GM12891 (cell line): ENCODE measurements around the gene LINGO4.

Source experiments
- POLR2A ChIP-seq: IDR thresholded peaks from 2 replicates; pipeline ENCODE4 v1.6.1; 2011; ENCODE audit warnings: low read depth, low read length, control low read depth
- POLR2AphosphoS5 ChIP-seq: IDR thresholded peaks from 2 replicates; pipeline ENCODE4 v1.6.1; 2011; ENCODE audit warnings: low read depth, low read length, control low read depth
- POU2F2 ChIP-seq: IDR thresholded peaks from 2 replicates; pipeline ENCODE4 v1.6.1; 2011; ENCODE audit warnings: low read depth, mild to moderate bottlenecking, control low read depth, low read length, moderate library complexity
- SPI1 ChIP-seq: IDR thresholded peaks from 2 replicates; pipeline ENCODE4 v1.6.1; 2011; ENCODE audit warnings: low read depth, low read length, control low read depth
- TAF1 ChIP-seq: IDR thresholded peaks from 2 replicates; pipeline ENCODE4 v1.6.1; 2011; ENCODE audit warnings: low read depth, low read length, control low read depth

GRCh38 chr1:151762941-151763921 is 42.0 kb downstream of the LINGO4 start, which contains the start of gene MRPL9:
- peak; percentile 78 for TF ChIP-seq POLR2A
- peak; percentile 77 for TF ChIP-seq POLR2AphosphoS5
- peak; percentile 29; the same call in 1 of the 2 replicates for TF ChIP-seq POU2F2
- no peak for TF ChIP-seq SPI1
- TF ChIP-seq TAF1: peak; percentile 75
